Peyer's patch (tissue), 4 donors: ENCODE results near the gene APEH.

ENCODE experiments used
- CTCF ChIP-seq, 6 experiments: fragments of 450-650 bp in 4 of 6; fragments of 200-600 bp in 2 of 6; sonication (generic) in 1 of 6; IDR thresholded peaks; one replicate each; pipeline ENCODE4 v1.5.1; 2017 to 2019; ENCODE audit warnings: antibody characterized with exemption in 6 of 6, mild to moderate bottlenecking in 3 of 6, moderate library complexity in 1 of 6
- POLR2A ChIP-seq, 2 donors: fragments of 450-650 bp; IDR thresholded peaks; one replicate each; pipeline ENCODE4 v1.5.1; 2017; ENCODE audit warnings: antibody characterized with exemption in 2 of 2, mild to moderate bottlenecking in 2 of 2, moderate library complexity in 2 of 2

DNA sequence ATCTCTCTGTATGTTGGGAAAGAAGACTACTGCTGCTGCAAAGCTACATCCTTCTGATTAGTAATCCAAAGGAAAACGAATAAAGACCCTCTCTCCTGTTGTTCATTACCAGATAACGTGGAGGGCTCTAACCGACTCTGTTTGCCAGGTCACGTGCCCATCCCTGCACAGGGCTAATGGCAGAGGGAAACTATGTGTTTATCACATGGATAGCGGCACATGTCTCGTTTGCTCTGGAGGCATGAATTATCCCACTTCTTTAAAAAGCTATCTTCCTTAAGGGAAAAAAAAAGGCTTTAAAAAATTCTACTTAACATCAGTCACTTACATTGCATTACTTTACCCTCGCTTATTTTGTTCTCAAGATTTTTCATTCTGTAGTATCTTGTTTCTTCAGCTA is 32.9 kb upstream of the APEH start:
- TF ChIP-seq CTCF (IDR thresholded peaks at IDR 0.05) (no peak), POLR2A (IDR thresholded peaks at IDR 0.05) (no peak)
